Neural crest cell (in vitro differentiated cells): ENCODE results near the gene CA12. TPM values are rescaled to one million over a fixed set of nuclear protein-coding genes. Genes with fewer than 3 reads are reported as not detected.
"Not testable (repeated sequence)": the region's sequence is repeated elsewhere in the genome, so short reads cannot be mapped to it uniquely, and the experiment has no call there.

Source experiments
- DNase-seq: peaks from one replicate; pipeline ENCODE4 v3.0.0; 2021; ENCODE audit warnings: low read depth, mixed read lengths, low spot score
- H3K27ac Mint-ChIP-seq: one replicate; pipeline ENCODE4 v1.8.0; 2021; ENCODE audit warnings: mild to moderate bottlenecking, mixed read lengths; ENCODE audit not compliant: unreplicated experiment
- H3K27me3 Mint-ChIP-seq: 2 replicates; pipeline ENCODE4 v1.8.0; 2021; ENCODE audit warnings: low read depth, mild to moderate bottlenecking, mixed read lengths
- H3K36me3 Mint-ChIP-seq: 2 replicates; pipeline ENCODE4 v1.8.0; 2021; ENCODE audit warnings: low read depth, mild to moderate bottlenecking, mixed read lengths
- H3K4me1 Mint-ChIP-seq: 2 replicates; pipeline ENCODE4 v1.8.0; 2021; ENCODE audit warnings: mixed read lengths
- H3K4me3 Mint-ChIP-seq: one replicate; pipeline ENCODE4 v1.8.0; 2021; ENCODE audit warnings: mild to moderate bottlenecking, mixed read lengths
- H3K9me3 Mint-ChIP-seq: 2 replicates; pipeline ENCODE4 v1.8.0; 2021; ENCODE audit warnings: mixed read lengths
- CTCF ChIP-seq: fragments of 200-600 bp; sonication (generic); conservative IDR thresholded peaks from 2 replicates; pipeline ENCODE4 v1.5.0; 2021; ENCODE audit warnings: antibody characterized with exemption, mild to moderate bottlenecking
- total RNA-seq: library from RNA; stranded (reverse); gene quantifications from 2 replicates; pipeline ENCODE4 v1.2.1, GENCODE V29; 2021

CA12 gene
- total RNA-seq, 1 donor from 2014 or later = 1.1 TPM

DNA sequence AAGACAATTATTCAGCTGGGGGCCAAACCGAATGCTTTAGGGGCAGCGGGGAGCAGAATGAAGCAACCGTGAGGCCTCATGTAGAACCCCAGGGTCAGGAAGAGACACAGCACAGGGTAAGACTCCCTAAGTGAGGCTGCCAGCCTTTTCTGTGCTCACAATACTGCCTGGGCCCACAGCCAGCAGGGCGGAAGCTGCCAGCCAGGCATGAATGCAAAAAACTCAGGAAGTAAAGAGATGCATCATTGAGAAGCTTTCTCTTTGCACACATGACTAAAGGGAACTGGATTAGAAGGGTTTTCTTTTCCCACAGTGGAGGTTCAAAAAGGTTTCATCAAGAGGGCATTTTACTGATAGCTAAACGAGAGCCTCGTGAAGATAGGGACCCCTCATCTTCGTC, 33.3 kb downstream of the CA12 start:
- Mint-ChIP-seq H3K4me1 (peaks cover 35% of the 10 kb centered on the region), H3K4me3 (no peak overlapping the region), H3K27me3 (no peaks in the 10 kb centered on the region), H3K9me3 (no peaks in the 10 kb centered on the region), H3K36me3 (no peaks in the 10 kb centered on the region), H3K27ac (no peak overlapping the region)
- no peak for TF ChIP-seq CTCF
- DNase-seq = no peak

DNA sequence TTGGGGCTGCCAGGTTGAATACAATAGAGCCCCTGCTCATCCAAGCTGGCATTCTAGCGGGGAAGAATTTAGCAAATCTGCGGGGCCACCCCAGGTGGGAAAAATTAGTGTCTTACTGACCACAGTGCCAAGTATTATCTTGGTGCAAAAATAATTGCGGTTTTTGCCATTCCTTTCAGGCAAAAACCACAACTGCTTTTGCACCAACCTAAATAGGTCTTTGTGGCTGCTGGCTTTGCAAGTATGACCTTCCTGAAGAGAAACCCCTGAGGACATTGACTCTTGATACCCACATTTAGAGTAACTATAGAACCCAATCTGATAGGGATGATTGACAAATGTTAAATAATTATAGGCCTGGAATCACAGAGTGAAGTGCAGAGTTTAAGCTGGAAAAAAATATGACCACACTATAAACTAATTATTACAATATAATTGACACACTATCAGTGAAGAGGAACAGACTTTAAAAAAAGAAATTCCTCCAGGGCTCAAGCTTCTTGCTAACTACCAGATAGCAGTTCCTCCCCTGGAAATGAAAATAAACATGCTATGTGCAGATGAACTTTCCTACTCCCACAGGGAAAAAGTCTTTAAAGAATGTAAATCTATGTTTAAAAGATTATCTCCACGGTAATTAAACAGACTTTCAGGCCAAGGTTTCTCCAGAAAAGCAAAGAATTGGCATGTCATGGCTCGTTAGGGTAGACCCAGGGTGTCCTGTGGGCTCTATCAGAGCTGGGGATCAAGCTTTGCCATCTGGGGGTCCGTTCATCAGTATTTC, 34.4 kb downstream of the CA12 start:
- Mint-ChIP-seq H3K4me1 (peaks cover 44% of the 10 kb centered on the region), H3K4me3 (no peak overlapping the region), H3K36me3 (no peaks in the 10 kb centered on the region), H3K27ac (no peak overlapping the region), H3K27me3 (no peaks in the 10 kb centered on the region), H3K9me3 (peaks cover 2% of the 10 kb centered on the region)
- DNase-seq = no peak
- no peak for TF ChIP-seq CTCF

GRCh38 chr15:63345391-63345752, 36.3 kb downstream of the CA12 start:
- no peak for DNase-seq
- no peak for TF ChIP-seq CTCF
- Mint-ChIP-seq H3K4me3 (no peak overlapping the region), H3K27me3 (no peaks in the 10 kb centered on the region), H3K27ac (no peak overlapping the region), H3K9me3 (peaks cover 6% of the 10 kb centered on the region), H3K36me3 (no peaks in the 10 kb centered on the region), H3K4me1 (peaks cover 60% of the 10 kb centered on the region)

- Mint-ChIP-seq H3K4me1 (peaks cover 64% of the 10 kb centered on the region), H3K27ac (no peak overlapping the region), H3K9me3 (peaks cover 6% of the 10 kb centered on the region), H3K36me3 (no peaks in the 10 kb centered on the region), H3K27me3 (peaks cover 3% of the 10 kb centered on the region), H3K4me3 (no peak overlapping the region)
- no peak for TF ChIP-seq CTCF
- no peak for DNase-seq
Measured at GRCh38 chr15:63344731-63345390, 36.8 kb downstream of the CA12 start.

DNA sequence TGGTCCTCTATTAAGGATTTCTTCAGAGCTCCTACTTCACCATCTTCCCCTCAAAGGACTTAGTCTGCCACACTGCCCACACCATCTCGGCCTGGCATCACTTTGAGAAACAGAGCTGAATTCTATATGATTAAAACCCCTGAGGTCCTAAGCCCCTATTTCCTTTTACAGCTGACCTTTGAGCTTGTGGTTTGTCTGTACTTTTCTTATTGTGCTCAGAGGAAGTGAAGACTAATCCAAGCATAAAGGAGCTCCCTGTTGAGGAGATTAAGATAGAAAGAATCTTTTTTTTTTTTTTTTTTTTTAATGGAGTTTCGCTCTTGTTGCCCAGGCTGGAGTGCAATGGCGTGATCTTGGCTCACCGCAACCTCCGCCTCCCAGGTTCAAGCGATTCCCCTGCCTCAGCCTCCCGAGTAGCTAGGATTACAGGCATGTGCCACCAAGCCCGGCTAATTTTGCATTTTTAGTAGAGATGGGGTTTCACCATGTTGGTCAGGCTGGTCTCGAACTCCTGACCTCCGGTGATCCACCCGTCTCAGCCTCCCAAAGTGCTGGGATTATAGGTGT, 38.6 kb downstream of the CA12 start:
- H3K27ac Mint-ChIP-seq, H3K27me3 Mint-ChIP-seq, DNase-seq, H3K36me3 Mint-ChIP-seq, H3K9me3 Mint-ChIP-seq: not testable (repeated sequence)
- peaks cover 58% of the 10 kb centered on the region for H3K4me1 Mint-ChIP-seq
- peak overlapping the region; percentile 36 for H3K4me3 Mint-ChIP-seq

DNA sequence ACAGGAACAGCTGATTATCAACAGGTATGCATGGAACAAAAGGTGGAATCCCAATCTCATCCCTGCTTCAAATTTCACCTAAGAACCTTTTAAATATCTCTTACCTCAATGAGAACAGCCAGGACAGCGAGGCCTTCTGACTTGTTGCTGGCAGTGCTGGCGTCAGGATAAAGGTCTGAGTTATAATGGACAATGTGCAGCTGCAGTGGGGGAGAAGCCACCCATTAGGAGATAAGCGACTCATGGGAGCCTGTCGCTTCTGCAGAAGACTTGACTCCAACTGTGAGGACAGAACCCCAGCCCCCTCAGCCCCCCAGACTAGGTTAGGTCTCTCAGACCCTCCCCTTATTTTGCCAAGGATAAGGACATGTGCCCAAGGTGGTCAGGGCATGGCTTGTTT, 39.7 kb downstream of the CA12 start:
- DNase-seq = no peak
- Mint-ChIP-seq H3K27ac (peak overlapping the region; percentile 53), H3K27me3 (peaks cover 5% of the 10 kb centered on the region), H3K4me3 (no peak overlapping the region), H3K9me3 (peaks cover 6% of the 10 kb centered on the region), H3K36me3 (no peaks in the 10 kb centered on the region), H3K4me1 (peaks cover 48% of the 10 kb centered on the region)
- no peak for TF ChIP-seq CTCF
